ENCODE measurements around the gene PPP1R2B. TPM values are rescaled to one million over a fixed set of nuclear protein-coding genes. Genes with fewer than 3 reads are reported as not detected.

Gene PPP1R2B
- total and polyA plus RNA-seq, 2 of the 4 experiments (the other 2 are of a cell fraction): not detected

Small RNA genes within 50 kb of the gene (microRNA-seq; reads per million reads assigned to microRNA genes)
- not detected for gene RNU6-556P (ENCODE audit: insufficient read depth, insufficient read length)

Small RNA genes within 50 kb of the gene (small RNA-seq; reads per million reads assigned to genes)
- 0 to 0.60 (median 0) reads per million in 5 experiments for gene RNU6-556P

Other genes with a start within 250 kb of the PPP1R2B start
- gene TIMD4, start 112.9 kb downstream of the PPP1R2B start, total RNA-seq (2012; rRNA removed): not detected in 2 replicates
- not detected in 2 replicates for gene TIMD4, start 112.9 kb downstream of the PPP1R2B start, polyA plus RNA-seq (2012; rRNA removed)
- not detected in 2 replicates for gene HAVCR1, start 208.8 kb downstream of the PPP1R2B start, total RNA-seq (2012; rRNA removed)
- not detected in 2 replicates for gene HAVCR1, start 208.8 kb downstream of the PPP1R2B start, polyA plus RNA-seq (2012; rRNA removed)

Data from IMR-90 (cell line).